HUDEP-2 (cell line): ENCODE measurements around the gene C15orf62.

Experiments
- DNase-seq, 76 experiments: peaks; one replicate each; lab custom pipeline; 2025; ENCODE audit not compliant: unreplicated experiment in 76 of 76; lab: John Stamatoyannopoulos, UW

C15orf62 gene

DNA sequence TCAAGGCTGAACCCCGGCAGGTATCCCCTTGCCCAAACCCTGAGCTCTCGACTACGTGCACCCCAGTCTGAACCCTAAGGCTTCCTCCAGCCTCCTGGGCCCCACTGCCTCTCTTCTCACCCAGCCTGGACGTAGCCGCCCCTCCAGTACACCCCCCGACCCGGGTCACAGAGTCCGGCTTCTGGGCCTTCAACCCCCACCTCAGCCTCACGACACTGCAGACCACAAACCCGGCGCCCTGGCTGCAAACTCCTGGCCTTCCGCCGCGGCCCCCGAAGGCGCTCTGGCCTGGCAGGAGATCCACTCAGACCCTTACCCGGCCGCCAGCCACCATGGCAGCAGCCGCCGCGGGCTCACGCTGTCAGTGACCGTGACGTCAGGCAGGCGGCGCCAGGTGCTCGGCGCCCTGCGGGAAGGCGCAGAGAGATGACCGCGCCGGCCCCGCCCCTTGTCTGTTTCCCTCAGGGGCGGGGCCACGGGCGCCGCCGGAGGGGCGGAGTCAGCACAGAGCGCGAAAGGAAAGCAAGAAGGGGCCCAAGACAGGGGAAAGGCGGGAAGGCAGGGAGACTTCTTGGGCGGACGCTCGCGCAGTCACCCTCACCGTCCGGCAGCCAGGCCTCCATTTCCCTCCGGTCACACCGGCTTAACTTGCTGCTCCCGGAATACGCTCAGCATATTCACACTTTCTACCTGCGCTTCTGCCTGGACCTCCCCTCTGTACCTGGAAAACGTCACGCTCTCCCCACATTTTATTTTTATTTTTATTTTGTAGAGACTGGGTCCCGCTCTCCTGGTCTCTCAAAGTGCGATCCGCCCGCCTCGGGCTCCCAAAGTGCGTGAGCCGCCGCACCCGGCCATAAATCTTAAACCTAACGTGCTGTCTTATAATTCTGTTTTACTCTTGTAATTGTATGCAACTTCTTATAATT, 14.6 kb upstream of the C15orf62 start, which contains the start of gene RMDN3:
Gene RMDN3 (minus strand): TSS at position 372 of the 929 bp plus-strand sequence. CDS start 471 bp downstream, outside the sequence.
- peak in 73 of 76 experiments; percentile 50 to 94 (median 88) for DNase-seq

DNA sequence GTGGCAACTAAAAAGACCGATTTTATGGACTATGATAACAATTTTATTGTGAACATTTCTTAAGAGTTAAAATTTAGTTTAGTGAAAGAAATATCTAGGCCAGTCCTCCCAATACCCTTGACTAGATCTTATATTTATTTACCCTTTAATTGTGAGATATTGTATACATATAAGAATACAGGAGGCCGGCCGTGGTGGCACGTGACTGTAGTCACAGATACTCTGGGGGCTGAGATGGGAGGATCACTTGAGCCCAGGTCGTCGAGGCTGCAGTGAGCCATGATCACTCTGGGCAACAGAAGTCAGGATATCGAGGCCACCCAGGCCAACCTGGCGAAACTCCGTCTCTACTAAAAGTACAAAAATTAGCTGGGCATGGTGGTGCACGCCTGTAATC, 14.0 kb upstream of the C15orf62 start:
- DNase-seq: peak in 28 of 76 experiments; percentile 7 to 43 (median 22)

- DNase-seq: peak in 72 of 76 experiments; percentile 29 to 89 (median 64)
These were observed 12.8 kb upstream of the C15orf62 start for GRCh38 chr15:40756938-40757337.

DNA sequence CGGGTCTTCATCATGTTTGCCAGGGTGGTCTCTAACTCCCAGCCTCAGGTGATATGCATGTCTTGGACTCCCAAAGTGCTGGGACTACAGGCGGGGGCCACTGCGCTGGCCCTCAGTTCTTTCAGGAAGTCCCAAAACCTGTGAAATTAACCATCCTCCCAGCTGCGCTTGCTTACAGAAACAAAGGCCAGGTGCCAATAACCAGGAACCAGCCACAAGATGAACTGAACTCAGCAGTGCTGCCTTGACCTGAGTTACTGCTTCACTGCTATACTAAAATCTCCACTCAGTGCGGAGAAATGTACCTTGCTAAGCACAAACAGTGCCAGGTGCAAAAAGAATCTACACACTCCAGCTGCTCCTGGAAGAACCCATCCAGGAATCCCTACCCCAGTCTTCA, 9.8 kb upstream of the C15orf62 start:
- no peak for DNase-seq

GRCh38 chr15:40762919-40763800, 6.6 kb upstream of the C15orf62 start:
- peak in 58 of 76 experiments; percentile 15 to 71 (median 46) for DNase-seq

GRCh38 chr15:40763801-40764628, 5.8 kb upstream of the C15orf62 start, which contains the start of gene GCHFR:
Gene GCHFR, plus strand, starts transcription at chr15:40764068. Its CDS starts 113 bp downstream, at chr15:40764181.
- peak in 68 of 76 experiments; percentile 11 to 86 (median 65) for DNase-seq

DNA sequence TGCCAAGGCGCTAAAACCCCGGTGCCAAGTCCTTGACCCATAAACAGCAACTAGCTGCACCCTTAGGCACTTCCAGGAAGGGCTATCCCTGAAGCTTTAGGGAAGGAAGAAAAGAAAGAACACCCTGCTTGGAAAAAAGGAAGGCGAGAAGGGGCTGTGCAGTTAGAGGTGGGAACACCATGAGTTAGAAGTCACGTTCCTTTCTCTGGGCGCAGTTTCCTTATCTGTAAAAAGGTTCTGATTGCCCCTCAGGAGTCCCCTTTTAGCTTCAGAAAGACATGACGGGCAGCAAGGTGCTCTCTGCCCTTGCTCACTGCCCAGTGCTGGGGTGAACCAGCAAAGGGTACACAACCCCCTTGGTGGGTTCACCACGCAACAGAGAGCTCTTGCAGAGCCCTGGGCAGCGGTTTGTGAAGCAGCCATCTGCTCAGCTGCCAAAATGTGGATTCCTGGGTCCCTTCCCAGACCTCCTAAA, 5.1 kb upstream of the C15orf62 start:
- peak in 4 of 76 experiments; percentile 36 to 59 (median 52) for DNase-seq

- DNase-seq: no peak
These were observed 3.5 kb upstream of the C15orf62 start for GRCh38 chr15:40766194-40766815.

DNA sequence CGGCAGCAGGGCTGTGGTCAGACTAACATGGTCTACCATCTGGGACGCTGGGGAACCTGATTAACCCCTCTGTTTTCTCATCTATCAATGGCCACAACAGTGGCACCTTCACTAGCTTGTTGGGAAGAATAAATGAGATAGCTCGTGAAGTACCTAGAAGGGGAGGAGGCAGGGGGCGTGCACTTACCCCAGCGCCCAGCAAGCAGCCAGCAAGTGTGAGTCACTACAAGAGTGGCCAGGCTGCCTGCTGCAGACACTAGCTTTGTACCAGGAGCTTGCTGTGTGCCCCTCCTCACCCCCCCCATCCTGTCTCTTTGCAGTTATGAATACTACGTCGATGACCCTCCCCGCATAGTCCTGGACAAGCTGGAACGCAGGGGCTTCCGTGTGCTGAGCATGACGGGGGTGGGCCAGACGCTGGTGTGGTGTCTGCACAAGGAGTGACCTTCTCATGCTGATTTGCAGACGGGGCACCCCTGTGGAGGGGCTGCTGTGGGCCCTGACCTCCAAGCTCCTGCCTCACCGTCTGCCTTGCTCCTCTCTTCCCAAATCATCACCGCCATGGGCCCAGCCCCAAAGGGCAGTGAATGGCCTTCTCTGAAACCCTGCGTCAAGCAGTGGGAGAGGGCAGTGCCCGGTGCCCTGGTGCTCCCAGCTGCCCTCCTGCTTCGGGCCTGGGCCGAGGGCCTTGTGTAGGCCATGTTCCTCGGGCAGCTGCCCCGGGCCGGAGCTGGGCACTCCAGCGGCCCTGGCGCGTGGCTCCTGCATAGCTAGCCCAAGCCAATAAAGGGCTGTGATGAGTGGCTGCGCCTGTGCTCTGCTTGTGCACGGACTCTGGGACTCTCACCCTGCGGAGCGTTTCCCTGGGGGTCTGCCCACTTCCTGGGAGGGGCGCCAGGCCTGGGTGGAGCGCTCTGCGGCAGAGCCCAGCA, 2.6 kb upstream of the C15orf62 start:
- DNase-seq: peak in 63 of 76 experiments; percentile 19 to 81 (median 56)

- DNase-seq: no peak
These were observed 1.8 kb upstream of the C15orf62 start for GRCh38 chr15:40767838-40768500.

DNA sequence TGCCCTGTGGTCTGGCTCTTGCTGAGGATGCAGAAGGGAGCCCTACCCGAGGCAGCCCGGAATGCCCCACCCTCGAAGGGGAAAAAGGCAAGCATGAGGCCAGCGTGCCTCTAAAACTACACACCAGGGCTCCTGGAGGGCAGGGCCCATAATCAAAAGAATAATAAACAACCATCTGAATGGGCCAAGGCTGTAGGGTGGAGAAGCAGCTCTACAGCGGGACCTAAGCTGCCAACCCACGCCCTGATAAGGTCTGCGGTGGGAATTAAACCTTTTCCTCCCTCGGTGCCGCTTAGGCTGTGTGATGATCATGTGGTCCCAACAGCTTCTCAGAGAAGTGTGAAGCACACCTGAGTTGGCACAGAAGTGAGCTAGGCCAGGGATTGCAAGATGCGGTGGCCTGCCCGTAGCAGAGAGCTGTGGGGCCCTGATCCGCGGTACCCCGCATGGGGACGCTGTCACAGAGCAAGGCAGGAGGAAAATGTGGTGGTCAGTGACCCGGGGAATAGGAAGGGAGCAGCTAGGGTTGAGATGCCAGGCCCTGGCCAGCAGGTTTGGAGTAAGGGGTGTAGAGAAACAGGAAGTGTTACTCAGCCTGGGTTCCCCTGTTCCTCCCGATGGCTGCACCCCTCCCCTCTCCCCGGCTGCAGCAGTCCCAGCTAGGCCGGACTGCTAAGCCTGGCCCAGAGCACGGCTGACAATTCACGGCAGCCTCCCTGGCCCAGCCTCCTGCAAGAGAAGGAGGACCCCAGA, 1.1 kb upstream of the C15orf62 start:
- DNase-seq: peak in 62 of 76 experiments; percentile 9 to 78 (median 48)

DNA sequence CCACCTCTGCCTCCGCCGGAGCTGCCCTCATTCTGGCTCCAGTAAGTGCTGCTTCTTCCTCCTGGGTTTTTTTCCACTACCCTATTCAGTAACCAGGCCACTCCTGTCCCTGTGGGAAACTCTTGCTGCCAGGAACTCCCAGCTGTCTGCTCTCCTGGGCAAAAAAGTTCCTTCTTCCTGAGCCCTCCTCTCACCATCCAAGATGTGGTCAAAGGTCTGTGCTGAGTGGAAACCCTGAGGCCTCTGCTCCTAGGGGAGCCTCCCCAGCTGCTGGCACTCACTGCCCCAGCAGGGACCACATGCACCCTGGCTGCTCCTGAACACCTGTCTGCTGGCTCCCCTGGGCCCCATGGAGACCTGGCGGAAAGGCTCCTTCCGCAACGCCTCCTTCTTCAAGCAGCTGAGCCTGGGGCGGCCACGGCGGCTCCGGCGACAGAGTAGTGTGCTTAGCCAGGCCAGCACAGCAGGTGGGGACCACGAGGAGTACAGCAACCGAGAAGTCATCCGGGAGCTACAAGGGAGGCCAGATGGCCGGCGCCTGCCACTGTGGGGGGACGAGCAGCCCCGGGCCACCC, 454 bp downstream of the C15orf62 start:
- DNase-seq: no peak

DNA sequence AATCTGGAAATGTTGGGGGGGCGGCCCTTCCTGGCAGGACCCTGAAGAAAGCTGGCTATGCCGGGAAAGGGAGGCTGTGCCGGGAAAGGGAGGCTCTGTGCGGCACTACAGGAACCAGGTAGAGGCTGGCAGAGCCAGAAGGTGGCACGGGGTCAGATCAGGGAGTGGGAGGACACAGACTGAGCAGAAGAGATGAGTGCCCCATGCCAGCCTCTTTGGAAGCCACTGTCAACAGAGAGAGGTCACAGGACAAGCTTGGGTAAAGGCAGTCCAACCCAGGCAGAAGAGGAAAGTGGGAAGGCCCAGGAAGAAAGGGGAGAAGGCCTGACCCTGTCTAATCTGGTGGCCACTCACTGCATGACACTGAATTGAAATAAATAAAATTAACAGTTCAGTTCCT, 1.5 kb downstream of the C15orf62 start:
- no peak for DNase-seq

DNA sequence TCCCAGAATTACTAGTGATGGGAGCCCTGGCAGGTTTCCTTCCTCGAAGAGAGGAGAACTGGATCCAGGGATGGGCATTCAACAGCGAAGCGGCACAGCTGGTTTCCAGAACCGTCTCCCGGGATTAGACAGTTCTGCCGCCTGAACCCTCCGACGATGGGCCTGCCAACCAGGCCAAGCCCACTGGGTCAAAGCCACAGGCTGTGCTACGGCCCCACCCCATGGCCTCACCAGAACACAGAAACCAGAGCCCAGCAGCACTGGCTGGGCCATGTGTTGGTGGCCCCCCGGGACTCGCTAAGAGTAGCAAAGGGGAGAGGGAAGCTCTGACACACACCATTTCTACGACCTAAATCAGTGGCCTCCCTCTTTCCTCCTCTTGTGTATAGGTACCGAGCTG, 2.2 kb downstream of the C15orf62 start:
- DNase-seq: no peak

- no peak for DNase-seq
These were observed 3.7 kb downstream of the C15orf62 start for GRCh38 chr15:40773496-40773895.

DNA sequence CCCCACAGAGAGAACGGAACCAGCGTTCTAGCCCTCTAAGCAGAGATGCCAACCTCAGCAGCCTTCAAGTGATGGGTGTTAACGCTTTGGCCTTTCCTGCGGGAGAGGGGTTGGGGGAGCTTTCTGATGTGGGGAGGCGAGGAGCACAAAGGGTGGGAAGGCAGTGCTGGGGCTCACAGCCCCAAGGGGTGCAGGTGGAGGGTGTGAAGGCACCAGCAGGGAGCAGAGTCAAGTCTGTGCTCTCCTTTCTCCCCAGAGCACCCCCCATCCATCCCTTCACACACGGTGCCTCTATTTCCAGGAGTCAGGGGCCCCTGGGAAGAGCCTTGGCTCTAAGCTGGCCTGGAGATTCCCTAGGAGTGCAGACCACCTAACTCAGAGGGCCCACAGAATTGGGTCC, 4.1 kb downstream of the C15orf62 start:
- no peak for DNase-seq

- peak in 1 of 76 experiments; percentile 9 for DNase-seq
These were observed 5.2 kb downstream of the C15orf62 start for GRCh38 chr15:40775007-40775406.
